ENCODE data around the gene DNER. TPM values are rescaled to one million over a fixed set of nuclear protein-coding genes. Genes with fewer than 3 reads are reported as not detected.
A peak's percentile ranks its signal among the peaks of the same experiment; 100 is the strongest.
"Not testable (repeated sequence)": the region's sequence is repeated elsewhere in the genome, so short reads cannot be mapped to it uniquely, and the experiment has no call there.

The DNER gene
- total RNA-seq, 1 experiment from 2014 or later = 5.5 TPM

GRCh38 chr2:229350117-229350805 is 364.1 kb downstream of the DNER start:
- no peak for DNase-seq (ENCODE audit: low read depth)
- in situ Hi-C loops (cut with HindIII; ENCODE audit: low pct_unique_long_range_greater_than_20kb, low sequenced_read_pairs) = no loop called here

GRCh38 chr2:229348128-229348527 is 366.2 kb downstream of the DNER start:
- DNase-seq (ENCODE audit: low read depth) = no peak
- in situ Hi-C loops (cut with HindIII; ENCODE audit: low pct_unique_long_range_greater_than_20kb, low sequenced_read_pairs) = no loop called here

- peak; percentile 9 for DNase-seq (ENCODE audit: low read depth)
- in situ Hi-C loops (cut with HindIII; ENCODE audit: low pct_unique_long_range_greater_than_20kb, low sequenced_read_pairs) = no loop called here
These were observed 367.4 kb downstream of the DNER start for GRCh38 chr2:229346816-229347540.

- no peak for DNase-seq (ENCODE audit: low read depth)
- in situ Hi-C loops (cut with HindIII; ENCODE audit: low pct_unique_long_range_greater_than_20kb, low sequenced_read_pairs) = no loop called here
These were observed 369.4 kb downstream of the DNER start for GRCh38 chr2:229344955-229345354.

- in situ Hi-C loops (cut with HindIII; ENCODE audit: low pct_unique_long_range_greater_than_20kb, low sequenced_read_pairs) = no loop called here
- DNase-seq (ENCODE audit: low read depth) = no peak
These were observed 370.2 kb downstream of the DNER start for GRCh38 chr2:229344151-229344551.

GRCh38 chr2:229343661-229344060 is 370.7 kb downstream of the DNER start:
- in situ Hi-C loops (cut with HindIII; ENCODE audit: low pct_unique_long_range_greater_than_20kb, low sequenced_read_pairs) = no loop called here
- DNase-seq (ENCODE audit: low read depth) = no peak

- DNase-seq (ENCODE audit: low read depth) = peak; percentile 31
- in situ Hi-C loops (cut with HindIII; ENCODE audit: low pct_unique_long_range_greater_than_20kb, low sequenced_read_pairs) = no loop called here
These were observed 372.0 kb downstream of the DNER start for GRCh38 chr2:229342376-229342775.

- no peak for DNase-seq (ENCODE audit: low read depth)
- in situ Hi-C loops (cut with HindIII; ENCODE audit: low pct_unique_long_range_greater_than_20kb, low sequenced_read_pairs) = no loop called here
These were observed 374.1 kb downstream of the DNER start for GRCh38 chr2:229340086-229340760.

GRCh38 chr2:229339618-229340017 is 374.7 kb downstream of the DNER start:
- in situ Hi-C loops (cut with HindIII; ENCODE audit: low pct_unique_long_range_greater_than_20kb, low sequenced_read_pairs) = no loop called here
- DNase-seq (ENCODE audit: low read depth) = no peak

GRCh38 chr2:229339171-229339570 is 375.2 kb downstream of the DNER start:
- DNase-seq (ENCODE audit: low read depth); in situ Hi-C loops (cut with HindIII; ENCODE audit: low pct_unique_long_range_greater_than_20kb, low sequenced_read_pairs): not testable (repeated sequence)

GRCh38 chr2:229335877-229336346 is 378.4 kb downstream of the DNER start:
- in situ Hi-C loops (cut with HindIII; ENCODE audit: low pct_unique_long_range_greater_than_20kb, low sequenced_read_pairs) = no loop called here
- no peak for DNase-seq (ENCODE audit: low read depth)

GRCh38 chr2:229335330-229335729 is 379.0 kb downstream of the DNER start:
- in situ Hi-C loops (cut with HindIII; ENCODE audit: low pct_unique_long_range_greater_than_20kb, low sequenced_read_pairs) = no loop called here
- DNase-seq (ENCODE audit: low read depth) = no peak

- in situ Hi-C loops (cut with HindIII; ENCODE audit: low pct_unique_long_range_greater_than_20kb, low sequenced_read_pairs) = no loop called here
- DNase-seq (ENCODE audit: low read depth) = no peak
These were observed 383.4 kb downstream of the DNER start for GRCh38 chr2:229330952-229331351.

- in situ Hi-C loops (cut with HindIII; ENCODE audit: low pct_unique_long_range_greater_than_20kb, low sequenced_read_pairs) = no loop called here
- DNase-seq (ENCODE audit: low read depth) = no peak
These were observed 394.8 kb downstream of the DNER start for GRCh38 chr2:229319558-229319957.

GRCh38 chr2:229314117-229314516 is 400.2 kb downstream of the DNER start:
- in situ Hi-C loops (cut with HindIII; ENCODE audit: low pct_unique_long_range_greater_than_20kb, low sequenced_read_pairs) = no loop called here
- DNase-seq (ENCODE audit: low read depth) = no peak

- no peak for DNase-seq (ENCODE audit: low read depth)
- in situ Hi-C loops (cut with HindIII; ENCODE audit: low pct_unique_long_range_greater_than_20kb, low sequenced_read_pairs) = no loop called here
These were observed 400.8 kb downstream of the DNER start for GRCh38 chr2:229313591-229313990.

Measured in Caki2 (cell line).